Calu3 (cell line): ENCODE measurements around the gene ZNF775. TPM values are rescaled to one million over a fixed set of nuclear protein-coding genes. Genes with fewer than 3 reads are reported as not detected.

ENCODE experiments used
- BruUV-seq: library from RNA; stranded (reverse); fragments of 400-500 nt; replicated peaks from 2 replicates; lab custom pipeline; 2021; lab: Mats Ljungman, UMichigan
- CTCF ChIA-PET: fragments of 300-600 bp; sonication (Branson Sonifier 250); formaldehyde crosslinking; loops from one replicate; lab custom pipeline; 2022; ENCODE audit warnings: antibody characterized with exemption; lab: Charles Lee
- DNase-seq: peaks from one replicate; pipeline ENCODE4 v3.0.0; 2022
- H3K27ac Mint-ChIP-seq: one replicate; pipeline ENCODE4 v1.8.0; 2022; ENCODE audit warnings: mixed read lengths; ENCODE audit not compliant: unreplicated experiment
- H3K27me3 Mint-ChIP-seq: one replicate; pipeline ENCODE4 v1.8.0; 2022; ENCODE audit warnings: mixed read lengths; ENCODE audit not compliant: unreplicated experiment
- H3K36me3 Mint-ChIP-seq: one replicate; pipeline ENCODE4 v1.8.0; 2022; ENCODE audit warnings: mild to moderate bottlenecking, moderate library complexity, mixed read lengths; ENCODE audit not compliant: insufficient read depth, unreplicated experiment
- H3K4me1 Mint-ChIP-seq: one replicate; pipeline ENCODE4 v1.8.0; 2022; ENCODE audit warnings: mild to moderate bottlenecking, low read depth, mixed read lengths; ENCODE audit not compliant: unreplicated experiment
- H3K4me3 Mint-ChIP-seq: one replicate; pipeline ENCODE4 v1.8.0; 2022; ENCODE audit warnings: mild to moderate bottlenecking, low read depth, moderate library complexity, mixed read lengths; ENCODE audit not compliant: unreplicated experiment
- H3K9me3 Mint-ChIP-seq: one replicate; pipeline ENCODE4 v1.8.0; 2022; ENCODE audit warnings: low read depth, mixed read lengths; ENCODE audit not compliant: unreplicated experiment
- intact Hi-C: fragments of 100-400 bp; cut with micrococcal nuclease; formaldehyde crosslinking; loops from one replicate; pipeline ENCODE4 v1.10.0; 2022; ENCODE audit not compliant: unreplicated experiment
- total RNA-seq: library from RNA; stranded (reverse); gene quantifications from 2 replicates; pipeline ENCODE4 v1.2.3, GENCODE V29; 2022
- TF ChIP-seq, protein P1 (sequence below): fragments of 200-600 bp; IDR thresholded peaks from one replicate; pipeline ENCODE4 v1.8.0; 2022; ENCODE audit warnings: antibody characterized with exemption; ENCODE audit not compliant: unreplicated experiment

Gene ZNF775
- total RNA-seq, 1 experiment from 2014 or later = 5.8 TPM

DNA sequence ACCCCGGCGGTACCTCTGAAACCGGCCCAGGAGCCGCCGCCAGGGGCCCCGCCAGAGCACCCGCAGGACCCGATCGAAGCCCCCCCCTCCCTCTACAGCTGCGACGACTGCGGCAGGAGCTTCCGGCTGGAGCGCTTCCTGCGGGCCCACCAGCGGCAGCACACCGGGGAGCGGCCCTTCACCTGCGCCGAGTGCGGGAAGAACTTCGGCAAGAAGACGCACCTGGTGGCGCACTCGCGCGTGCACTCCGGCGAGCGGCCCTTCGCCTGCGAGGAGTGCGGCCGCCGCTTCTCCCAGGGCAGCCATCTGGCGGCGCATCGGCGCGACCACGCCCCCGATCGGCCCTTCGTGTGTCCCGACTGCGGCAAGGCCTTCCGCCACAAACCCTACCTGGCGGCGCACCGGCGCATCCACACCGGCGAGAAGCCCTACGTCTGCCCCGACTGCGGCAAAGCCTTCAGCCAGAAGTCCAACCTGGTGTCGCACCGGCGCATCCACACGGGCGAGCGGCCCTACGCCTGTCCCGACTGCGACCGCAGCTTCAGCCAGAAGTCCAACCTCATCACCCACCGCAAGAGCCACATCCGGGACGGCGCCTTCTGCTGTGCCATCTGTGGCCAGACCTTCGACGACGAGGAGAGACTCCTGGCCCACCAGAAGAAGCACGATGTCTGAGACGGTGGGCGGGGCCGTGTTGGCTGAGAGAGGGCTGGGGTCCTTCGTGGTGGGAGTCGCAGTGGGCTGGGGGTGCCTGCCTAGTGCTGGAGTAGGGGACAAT, 6.7 kb upstream of the ZNF775 start:
- TF ChIP-seq, protein P1, sequence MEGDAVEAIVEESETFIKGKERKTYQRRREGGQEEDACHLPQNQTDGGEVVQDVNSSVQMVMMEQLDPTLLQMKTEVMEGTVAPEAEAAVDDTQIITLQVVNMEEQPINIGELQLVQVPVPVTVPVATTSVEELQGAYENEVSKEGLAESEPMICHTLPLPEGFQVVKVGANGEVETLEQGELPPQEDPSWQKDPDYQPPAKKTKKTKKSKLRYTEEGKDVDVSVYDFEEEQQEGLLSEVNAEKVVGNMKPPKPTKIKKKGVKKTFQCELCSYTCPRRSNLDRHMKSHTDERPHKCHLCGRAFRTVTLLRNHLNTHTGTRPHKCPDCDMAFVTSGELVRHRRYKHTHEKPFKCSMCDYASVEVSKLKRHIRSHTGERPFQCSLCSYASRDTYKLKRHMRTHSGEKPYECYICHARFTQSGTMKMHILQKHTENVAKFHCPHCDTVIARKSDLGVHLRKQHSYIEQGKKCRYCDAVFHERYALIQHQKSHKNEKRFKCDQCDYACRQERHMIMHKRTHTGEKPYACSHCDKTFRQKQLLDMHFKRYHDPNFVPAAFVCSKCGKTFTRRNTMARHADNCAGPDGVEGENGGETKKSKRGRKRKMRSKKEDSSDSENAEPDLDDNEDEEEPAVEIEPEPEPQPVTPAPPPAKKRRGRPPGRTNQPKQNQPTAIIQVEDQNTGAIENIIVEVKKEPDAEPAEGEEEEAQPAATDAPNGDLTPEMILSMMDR = no peak
- Mint-ChIP-seq H3K36me3 (peaks cover 83% of the 10 kb centered on the region), H3K27me3 (no peaks in the 10 kb centered on the region), H3K27ac (peak overlapping the region; percentile 79), H3K9me3 (no peaks in the 10 kb centered on the region), H3K4me3 (peak overlapping the region; percentile 14), H3K4me1 (peaks cover 53% of the 10 kb centered on the region)
- DNase-seq = no peak
- CTCF ChIA-PET = no interaction called here
- intact Hi-C loops = no loop called here
- no TSS peak for BruUV-seq

DNA sequence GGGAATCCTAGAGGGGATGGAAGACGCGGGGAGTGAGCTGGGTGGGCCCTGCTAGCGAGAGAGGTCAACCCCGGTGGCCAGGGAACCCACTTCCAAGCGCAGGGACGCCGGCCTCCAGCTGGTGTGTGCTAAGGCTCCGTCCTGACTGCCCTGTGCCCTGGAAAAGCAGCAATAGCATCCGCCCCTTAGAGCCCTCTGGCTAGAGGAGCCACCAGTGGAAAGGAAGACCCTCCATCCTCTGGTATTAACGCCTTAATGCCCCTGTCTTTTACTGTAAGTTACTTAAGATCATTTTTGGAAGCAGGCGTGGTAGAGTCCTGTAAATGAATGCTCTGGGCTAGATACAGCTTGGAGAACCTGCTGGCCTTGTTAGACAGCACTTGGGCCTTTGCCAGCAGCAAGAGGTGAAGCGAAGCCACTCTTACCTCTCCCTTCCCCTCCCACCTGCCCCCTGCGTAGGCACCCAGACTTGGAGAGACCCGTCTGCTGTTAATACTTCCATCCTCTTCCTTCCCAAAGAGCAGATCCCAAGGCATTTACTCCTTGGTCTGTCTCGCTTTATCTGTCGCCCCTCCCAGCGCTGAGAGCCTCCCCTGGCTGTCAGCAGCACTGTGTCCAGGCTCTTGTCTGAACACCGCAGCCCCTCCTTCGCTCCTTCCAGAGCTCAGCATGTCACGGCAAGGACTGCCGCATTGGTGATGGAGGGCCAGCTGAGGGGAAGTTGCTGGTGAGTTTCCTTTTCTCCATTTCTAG, 5.9 kb upstream of the ZNF775 start:
- no peak for DNase-seq
- CTCF ChIA-PET = no interaction called here
- peaks cover 59% of the 10 kb centered on the region for H3K4me1 Mint-ChIP-seq

DNA sequence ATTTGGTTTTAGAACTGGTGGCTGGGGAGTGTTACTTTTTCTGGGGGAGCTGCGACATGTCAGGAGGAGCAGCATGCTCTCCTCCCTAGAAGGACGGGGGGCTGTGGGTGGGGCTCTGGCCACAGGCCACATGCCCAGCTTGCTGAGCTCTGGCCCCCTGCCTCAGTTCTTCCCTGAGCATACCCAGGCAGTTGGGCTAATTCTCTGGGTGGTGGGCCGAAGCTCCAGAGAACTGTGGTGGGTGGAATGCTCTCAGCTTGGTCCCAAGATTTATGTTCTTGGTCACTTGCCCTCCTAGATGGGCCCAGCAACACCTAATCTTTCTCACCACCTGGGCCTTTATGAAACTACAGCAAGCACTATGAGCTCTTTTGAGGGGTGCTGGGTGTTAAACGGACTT, 5.1 kb upstream of the ZNF775 start:
- no peaks in the 10 kb centered on the region for H3K27me3 Mint-ChIP-seq
- peak overlapping the region; percentile 79 for H3K27ac Mint-ChIP-seq
- BruUV-seq = no TSS peak
- CTCF ChIA-PET = no interaction called here
- H3K4me1 Mint-ChIP-seq = peaks cover 59% of the 10 kb centered on the region
- intact Hi-C loops = no loop called here
- H3K9me3 Mint-ChIP-seq = no peaks in the 10 kb centered on the region
- H3K36me3 Mint-ChIP-seq = peaks cover 83% of the 10 kb centered on the region
- no peak for DNase-seq
- no peak overlapping the region for H3K4me3 Mint-ChIP-seq
- TF ChIP-seq, protein P1 = no peak

More for the DNA sequence above, 5.9 kb upstream of the ZNF775 start:
- peaks cover 85% of the 10 kb centered on the region for H3K36me3 Mint-ChIP-seq
- no peaks in the 10 kb centered on the region for H3K9me3 Mint-ChIP-seq
- H3K27ac Mint-ChIP-seq = peak overlapping the region; percentile 79
- H3K4me3 Mint-ChIP-seq = peak overlapping the region; percentile 14
- TF ChIP-seq, protein P1 = no peak
- H3K27me3 Mint-ChIP-seq = no peaks in the 10 kb centered on the region
- TSS peak; percentile 13 for BruUV-seq
- intact Hi-C loops = no loop called here

DNA sequence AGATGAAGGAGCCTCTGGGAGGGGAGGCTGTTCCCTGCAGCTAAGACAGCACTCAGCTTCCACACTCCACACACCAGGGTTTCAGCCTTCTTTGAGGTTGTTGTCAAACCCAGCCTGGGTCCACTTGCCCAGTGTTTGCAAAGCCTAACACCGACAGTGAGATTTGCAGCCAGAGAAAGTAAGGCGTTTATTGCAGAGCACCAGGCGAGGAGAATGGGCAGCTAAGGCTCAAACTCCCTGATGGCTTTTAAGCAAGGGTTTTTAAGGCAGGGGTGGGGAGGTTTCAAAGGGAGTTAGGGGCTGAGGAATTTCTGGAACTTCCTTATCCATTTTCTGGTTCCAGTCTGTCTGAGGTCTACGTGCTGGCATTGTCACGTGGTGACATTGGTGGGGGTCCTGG, 4.7 kb upstream of the ZNF775 start:
- H3K36me3 Mint-ChIP-seq = peaks cover 82% of the 10 kb centered on the region
- H3K9me3 Mint-ChIP-seq = no peaks in the 10 kb centered on the region
- CTCF ChIA-PET = no interaction called here
- H3K4me3 Mint-ChIP-seq = no peak overlapping the region
- TF ChIP-seq, protein P1 = no peak
- peak overlapping the region; percentile 79 for H3K27ac Mint-ChIP-seq
- no TSS peak for BruUV-seq
- no peaks in the 10 kb centered on the region for H3K27me3 Mint-ChIP-seq
- H3K4me1 Mint-ChIP-seq = peaks cover 60% of the 10 kb centered on the region
- intact Hi-C loops = no loop called here
- DNase-seq = no peak
